22Rv1 (cell line): ENCODE measurements around the gene HTT.

Source experiments
- CTCF ChIP-seq: fragments of 450-650 bp; IDR thresholded peaks from 2 replicates; pipeline ENCODE4 v1.5.1; 2017; ENCODE audit warnings: mild to moderate bottlenecking
- ZFX ChIP-seq: fragments of 450-650 bp; IDR thresholded peaks from 2 replicates; pipeline ENCODE4 v1.6.1; 2017; ENCODE audit warnings: antibody characterized with exemption, borderline replicate concordance

DNA sequence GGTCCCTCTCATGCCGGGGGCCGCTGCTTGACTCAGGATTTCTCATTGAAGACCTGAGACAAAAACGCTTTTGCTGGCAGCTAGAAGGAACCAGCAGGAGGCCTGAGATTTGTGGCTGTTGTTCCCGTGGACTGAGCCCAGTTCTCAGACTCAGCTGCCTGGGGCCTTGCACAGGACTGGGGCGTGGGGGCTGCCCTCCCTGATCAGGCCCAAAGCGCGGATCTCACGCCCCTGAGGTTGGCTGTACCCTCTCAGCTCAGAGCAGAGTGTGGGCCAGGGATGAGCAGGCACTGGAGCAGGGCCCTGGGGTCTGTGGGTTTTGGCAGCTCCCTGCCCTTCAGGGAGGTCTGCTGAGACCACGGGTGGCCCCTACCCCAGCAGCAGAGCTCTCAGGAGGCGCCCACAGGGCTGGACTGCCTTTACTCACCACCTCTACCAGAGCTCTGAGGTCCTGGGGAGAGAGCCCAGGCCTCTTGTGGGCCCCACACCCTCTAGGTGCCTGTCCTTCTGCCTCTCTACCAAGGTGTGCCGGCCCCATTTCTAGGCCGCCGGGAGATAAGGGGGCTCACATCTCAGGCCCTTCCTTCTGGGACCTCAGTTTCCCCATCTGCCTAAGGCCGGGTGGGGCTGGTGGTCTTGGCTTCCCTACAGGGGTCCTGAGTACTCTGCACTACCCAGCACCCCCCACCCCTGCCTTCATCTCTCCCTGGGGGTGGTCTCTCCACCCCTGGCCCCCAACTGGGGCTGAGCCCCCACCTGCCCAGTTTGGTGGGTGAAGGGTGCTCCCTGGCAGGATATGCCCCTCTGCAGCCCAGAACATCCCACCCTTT is 180.0 kb downstream of the HTT start:
- TF ChIP-seq CTCF (no peak), ZFX (no peak)
